ENCODE data around the gene UBE2H. TPM values are rescaled to one million over a fixed set of nuclear protein-coding genes. Genes with fewer than 3 reads are reported as not detected.
A peak's percentile ranks its signal among the peaks of the same experiment; 100 is the strongest.

Gene UBE2H
- total RNA-seq, 1 donor from 2014 or later: 114 TPM

GRCh38 chr7:129793506-129794310 is 159.1 kb downstream of the UBE2H start:
- no peaks in the 10 kb centered on the region for H3K9me3 ChIP-seq (ENCODE audit: low read depth)

GRCh38 chr7:129792721-129793120 is 160.0 kb downstream of the UBE2H start:
- Histone ChIP-seq H3K4me3 (no peak overlapping the region), H3K4me2 (no peak overlapping the region), H3K36me3 (no peaks in the 10 kb centered on the region), H3K27me3 (peaks cover 36% of the 10 kb centered on the region), H4K20me1 (ENCODE audit: low read depth) (peaks cover under 1% of the 10 kb centered on the region), H3K9me3 (ENCODE audit: low read depth) (no peaks in the 10 kb centered on the region), H3K27ac (no peak overlapping the region), H3F3A (ENCODE audit: low read depth) (no peaks in the 10 kb centered on the region), H3K9ac (no peak overlapping the region), H3K79me2 (ENCODE audit: low read depth) (no peaks in the 10 kb centered on the region), H2AFZ (replicated peaks) (no peak overlapping the region), H3K4me1 (peaks cover 7% of the 10 kb centered on the region)
- no peaks in the 10 kb centered on the region for H3K36me3 Mint-ChIP-seq
- no peak for DNase-seq (ENCODE audit: low spot score)
- H3K27me3 Mint-ChIP-seq (ENCODE audit: insufficient read depth, low read depth): peaks cover 22% of the 10 kb centered on the region
- no peaks in the 10 kb centered on the region for H3K9me3 Mint-ChIP-seq
- TF ChIP-seq CTCF (IDR thresholded peaks at IDR 0.05) (no peak), EZH2phosphoT487 (IDR thresholded peaks at IDR 0.05) (no peak), EZH2 (IDR thresholded peaks at IDR 0.05) (no peak)
- no peak overlapping the region for H3K4me3 Mint-ChIP-seq
- H3K27ac Mint-ChIP-seq: no peak overlapping the region
- peaks cover 18% of the 10 kb centered on the region for H3K4me1 Mint-ChIP-seq

More at GRCh38 chr7:129793506-129794310, 159.1 kb downstream of the UBE2H start:
- H3K4me3 ChIP-seq: no peak overlapping the region
- H3K4me2 ChIP-seq: no peak overlapping the region
- TF ChIP-seq EZH2 (IDR thresholded peaks at IDR 0.05) (no peak), CTCF (IDR thresholded peaks at IDR 0.05) (no peak), EZH2phosphoT487 (IDR thresholded peaks at IDR 0.05) (no peak)
- no peaks in the 10 kb centered on the region for H4K20me1 ChIP-seq (ENCODE audit: low read depth)
- peaks cover 9% of the 10 kb centered on the region for H3K4me1 ChIP-seq
- H3K36me3 Mint-ChIP-seq: no peaks in the 10 kb centered on the region
- no peak overlapping the region for H3K27ac ChIP-seq
- no peaks in the 10 kb centered on the region for H3K79me2 ChIP-seq (ENCODE audit: low read depth)
- no peak overlapping the region for H2AFZ ChIP-seq (replicated peaks)
- no peak overlapping the region for H3K9ac ChIP-seq
- H3F3A ChIP-seq (ENCODE audit: low read depth): no peaks in the 10 kb centered on the region
- DNase-seq (ENCODE audit: low spot score): peak; percentile 36
- H3K36me3 ChIP-seq: no peaks in the 10 kb centered on the region
- H3K27me3 ChIP-seq: peaks cover 26% of the 10 kb centered on the region
- H3K4me3 Mint-ChIP-seq: no peak overlapping the region
- H3K27me3 Mint-ChIP-seq (ENCODE audit: insufficient read depth, low read depth): peaks cover 22% of the 10 kb centered on the region
- no peaks in the 10 kb centered on the region for H3K9me3 Mint-ChIP-seq
- H3K27ac Mint-ChIP-seq: no peak overlapping the region
- H3K4me1 Mint-ChIP-seq: peaks cover 20% of the 10 kb centered on the region

- Mint-ChIP-seq H3K4me3 (no peak overlapping the region), H3K4me1 (peaks cover 38% of the 10 kb centered on the region), H3K27me3 (ENCODE audit: insufficient read depth, low read depth) (peaks cover 38% of the 10 kb centered on the region), H3K27ac (no peak overlapping the region), H3K9me3 (no peaks in the 10 kb centered on the region), H3K36me3 (no peaks in the 10 kb centered on the region)
- DNase-seq (ENCODE audit: low spot score): no peak
- Histone ChIP-seq H3K79me2 (ENCODE audit: low read depth) (no peaks in the 10 kb centered on the region), H3K9ac (no peak overlapping the region), H3K4me2 (no peak overlapping the region), H3K27me3 (peaks cover 61% of the 10 kb centered on the region), H3K9me3 (ENCODE audit: low read depth) (no peaks in the 10 kb centered on the region), H3K4me1 (peaks cover 13% of the 10 kb centered on the region), H3K27ac (no peak overlapping the region), H3K36me3 (no peaks in the 10 kb centered on the region), H3K4me3 (no peak overlapping the region), H2AFZ (replicated peaks) (no peak overlapping the region), H4K20me1 (ENCODE audit: low read depth) (peaks cover 26% of the 10 kb centered on the region), H3F3A (ENCODE audit: low read depth) (peaks cover 17% of the 10 kb centered on the region)
- TF ChIP-seq EZH2 (IDR thresholded peaks at IDR 0.05): no peak
- TF ChIP-seq CTCF (IDR thresholded peaks at IDR 0.05): no peak
- no peak for TF ChIP-seq EZH2phosphoT487 (IDR thresholded peaks at IDR 0.05)
Measured at GRCh38 chr7:129790136-129790535, 162.6 kb downstream of the UBE2H start.

Measured in neural progenitor cell (in vitro differentiated cells).